ENCODE results near the gene PRPF6. TPM values are rescaled to one million over a fixed set of nuclear protein-coding genes. Genes with fewer than 3 reads are reported as not detected.

PRPF6 gene
- total RNA-seq, 4 donors from 2014 or later = 34.1 to 57.4 (median 45.8) TPM

DNA sequence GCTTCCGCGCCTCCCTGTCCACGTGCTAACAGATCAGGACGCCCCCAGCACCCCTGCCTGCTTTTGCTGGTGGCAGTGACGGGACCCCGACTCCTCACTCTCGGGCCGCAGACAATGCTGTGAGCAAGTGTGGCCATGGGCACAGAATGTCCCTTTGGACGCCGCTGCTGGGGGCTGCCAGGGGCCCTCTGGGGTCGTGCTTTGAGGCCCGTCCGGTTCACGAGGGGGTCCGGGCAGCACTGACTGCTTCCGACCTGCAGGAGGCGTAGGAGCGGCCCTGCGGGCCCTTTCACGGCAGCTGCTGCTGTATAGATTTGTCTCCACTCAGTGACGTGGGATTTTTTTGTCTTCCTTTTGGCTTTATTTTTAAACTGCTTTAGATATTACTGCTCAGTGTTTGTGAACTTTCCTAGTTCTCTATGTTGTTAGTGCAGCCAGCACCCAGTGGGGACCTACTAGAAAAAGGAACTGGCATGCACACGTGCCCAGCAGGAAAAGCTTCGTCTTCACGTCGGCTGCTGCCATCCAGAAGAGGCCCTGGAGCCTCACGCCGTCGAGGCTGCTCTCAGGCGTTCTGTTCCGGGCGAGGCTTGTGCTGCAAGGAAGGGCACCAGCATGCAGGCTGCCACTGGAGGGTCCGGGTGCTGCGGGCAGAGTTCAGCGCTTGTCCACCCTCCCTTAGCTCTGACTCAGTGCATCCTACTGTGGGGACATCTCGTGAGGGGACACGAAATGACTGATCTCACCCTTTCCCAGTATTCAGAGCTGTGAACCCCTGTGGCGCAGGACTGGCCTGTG, 46.5 kb upstream of the PRPF6 start:
- TF ChIP-seq, protein P1, sequence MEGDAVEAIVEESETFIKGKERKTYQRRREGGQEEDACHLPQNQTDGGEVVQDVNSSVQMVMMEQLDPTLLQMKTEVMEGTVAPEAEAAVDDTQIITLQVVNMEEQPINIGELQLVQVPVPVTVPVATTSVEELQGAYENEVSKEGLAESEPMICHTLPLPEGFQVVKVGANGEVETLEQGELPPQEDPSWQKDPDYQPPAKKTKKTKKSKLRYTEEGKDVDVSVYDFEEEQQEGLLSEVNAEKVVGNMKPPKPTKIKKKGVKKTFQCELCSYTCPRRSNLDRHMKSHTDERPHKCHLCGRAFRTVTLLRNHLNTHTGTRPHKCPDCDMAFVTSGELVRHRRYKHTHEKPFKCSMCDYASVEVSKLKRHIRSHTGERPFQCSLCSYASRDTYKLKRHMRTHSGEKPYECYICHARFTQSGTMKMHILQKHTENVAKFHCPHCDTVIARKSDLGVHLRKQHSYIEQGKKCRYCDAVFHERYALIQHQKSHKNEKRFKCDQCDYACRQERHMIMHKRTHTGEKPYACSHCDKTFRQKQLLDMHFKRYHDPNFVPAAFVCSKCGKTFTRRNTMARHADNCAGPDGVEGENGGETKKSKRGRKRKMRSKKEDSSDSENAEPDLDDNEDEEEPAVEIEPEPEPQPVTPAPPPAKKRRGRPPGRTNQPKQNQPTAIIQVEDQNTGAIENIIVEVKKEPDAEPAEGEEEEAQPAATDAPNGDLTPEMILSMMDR (IDR thresholded peaks at IDR 0.05) = peak in 2 of 6 experiments; percentile 13 to 30
- TF ChIP-seq POLR2A (IDR thresholded peaks at IDR 0.05) = no peak
- intact Hi-C loops (cut with DNase I) = no loop called here
- Histone ChIP-seq H3K27me3 (no peaks in the 10 kb centered on the region), H3K4me3 (no peak overlapping the region), H3K27ac (no peak overlapping the region), H3K4me1 (peaks cover 0 to 9% (median 0%) of the 10 kb centered on the region in 3 donors), H3K36me3 (peaks cover 31 to 100% (median 46%) of the 10 kb centered on the region in 3 donors), H3K9me3 (no peaks in the 10 kb centered on the region)
- no peak for DNase-seq
- WGBS, 2 donors = 69 to 83% methylated on average over 14 to 28 of the region's 37 CpGs

DNA sequence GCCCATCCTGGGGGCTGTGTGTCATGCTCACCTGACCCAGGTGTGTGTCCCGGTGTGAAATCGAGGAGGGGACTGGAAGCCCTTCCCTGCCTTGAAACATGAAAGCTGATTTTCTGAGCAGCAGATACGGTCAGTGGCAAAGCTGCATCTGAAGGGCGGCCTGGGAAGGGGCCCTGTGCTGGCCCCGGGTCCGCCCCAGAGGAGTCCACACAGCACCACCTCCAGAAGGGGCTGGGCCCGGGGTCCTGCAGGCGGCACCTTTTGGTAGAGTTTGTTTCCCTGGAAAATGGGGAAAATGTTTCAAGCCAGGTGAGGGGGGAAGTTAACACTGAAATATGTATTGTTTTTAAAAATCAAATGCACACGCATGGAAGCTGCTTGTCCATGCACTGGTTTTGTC, 45.5 kb upstream of the PRPF6 start:
- DNase-seq = no peak
- Histone ChIP-seq H3K9me3 (no peaks in the 10 kb centered on the region), H3K27ac (no peak overlapping the region), H3K4me1 (peaks cover 0 to 10% (median 0%) of the 10 kb centered on the region in 3 donors), H3K4me3 (no peak overlapping the region), H3K27me3 (no peaks in the 10 kb centered on the region), H3K36me3 (peaks cover 32 to 100% (median 43%) of the 10 kb centered on the region in 3 donors)
- intact Hi-C loops (cut with DNase I) = no loop called here
- WGBS, 2 donors = 90 to 96% methylated on average over 2 to 4 of the region's 9 CpGs
- TF ChIP-seq POLR2A (IDR thresholded peaks at IDR 0.05) = no peak
- TF ChIP-seq, protein P1 (IDR thresholded peaks at IDR 0.05) = no peak

DNA sequence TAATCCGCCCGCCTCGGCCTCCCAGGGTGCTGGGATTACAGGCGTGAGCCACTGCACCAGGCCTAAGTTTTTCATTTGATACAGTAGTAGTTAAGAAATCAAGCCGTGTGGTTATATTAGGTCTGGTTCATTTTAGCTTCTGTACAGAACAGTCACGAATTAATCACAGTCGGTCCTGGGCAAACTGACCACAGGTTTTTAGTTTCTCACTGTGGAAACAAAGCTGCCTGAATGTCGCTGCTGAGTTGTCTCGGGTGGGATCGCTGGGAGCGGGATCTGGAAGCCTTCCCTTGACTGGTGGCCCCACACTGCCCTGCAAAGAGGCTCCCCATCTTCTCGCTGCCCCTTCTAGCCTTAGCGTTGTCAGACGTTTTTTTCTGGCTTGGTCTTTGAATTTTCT, 43.3 kb upstream of the PRPF6 start:
- H3K36me3 ChIP-seq = peaks cover 18 to 94% (median 33%) of the 10 kb centered on the region in 3 donors
- H3K27ac ChIP-seq = no peak overlapping the region
- intact Hi-C loops (cut with DNase I) = no loop called here

DNA sequence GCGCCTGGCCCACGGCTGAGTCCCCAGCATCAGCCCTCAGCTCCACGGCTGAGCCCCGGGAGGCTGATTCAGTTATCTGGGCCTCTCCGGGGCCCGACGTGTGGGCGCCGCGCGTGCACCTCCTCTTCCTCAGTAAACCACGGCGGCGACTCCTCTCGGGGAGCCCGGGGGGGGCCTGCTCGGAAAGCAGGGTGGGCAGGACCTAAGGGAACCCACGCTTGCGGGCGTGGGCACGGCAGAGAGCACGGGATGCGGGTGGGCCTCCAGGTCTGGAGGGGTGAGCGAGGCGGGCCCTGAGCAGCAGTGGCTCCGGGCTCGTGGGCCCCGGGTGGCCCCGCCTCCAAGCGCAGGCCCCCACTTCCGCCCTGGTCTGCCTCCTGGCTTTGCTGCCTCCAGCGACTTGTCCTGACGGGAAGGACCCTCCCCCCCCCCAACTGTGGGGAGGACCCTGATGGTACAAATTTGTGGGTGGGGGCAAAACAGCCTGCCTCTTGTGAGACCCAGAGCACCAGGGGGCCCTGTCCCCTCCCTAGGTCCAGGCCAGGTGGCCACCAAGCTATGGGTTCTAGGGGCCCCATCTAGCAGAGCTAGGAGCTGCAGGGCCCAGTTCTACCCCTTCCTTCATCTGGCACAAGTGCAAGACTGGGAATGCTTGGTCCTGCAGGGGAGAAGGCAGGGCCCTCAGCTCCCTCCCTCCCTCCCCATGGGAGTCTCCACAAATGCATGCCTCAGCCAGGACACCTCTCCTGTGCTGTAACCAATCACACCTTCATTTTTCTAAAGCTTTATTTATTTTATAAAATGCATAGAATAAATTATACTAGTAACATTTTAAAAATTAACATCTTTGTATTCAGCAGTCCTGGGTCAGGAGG, 41.6 kb upstream of the PRPF6 start:
- intact Hi-C loops (cut with DNase I) = no loop called here
- H3K4me3 ChIP-seq = no peak overlapping the region
- H3K27ac ChIP-seq = peak overlapping the region in 3 of 4 donors; percentile 5 to 39 (median 16)
- H3K36me3 ChIP-seq = peaks cover 25 to 94% (median 38%) of the 10 kb centered on the region in 3 donors
- TF ChIP-seq POLR2A (IDR thresholded peaks at IDR 0.05) = no peak
- TF ChIP-seq, protein P1 (IDR thresholded peaks at IDR 0.05) = no peak
- H3K4me1 ChIP-seq = peaks cover 11 to 45% (median 17%) of the 10 kb centered on the region in 3 donors
- no peaks in the 10 kb centered on the region for H3K9me3 ChIP-seq
- WGBS, 2 donors = 85 to 88% methylated on average over 4 to 5 of the region's 33 CpGs
- H3K27me3 ChIP-seq = no peaks in the 10 kb centered on the region
- no peak for DNase-seq

More for the DNA sequence above, 43.3 kb upstream of the PRPF6 start:
- TF ChIP-seq, protein P1 (IDR thresholded peaks at IDR 0.05) = no peak
- no peak for TF ChIP-seq POLR2A (IDR thresholded peaks at IDR 0.05)
- Histone ChIP-seq H3K4me1 (peaks cover 4 to 28% (median 7%) of the 10 kb centered on the region in 3 donors), H3K4me3 (no peak overlapping the region), H3K27me3 (no peaks in the 10 kb centered on the region), H3K9me3 (no peaks in the 10 kb centered on the region)
- DNase-seq = no peak
- WGBS, 2 donors = 82 to 86% methylated on average over 14 of the region's 14 CpGs

Measured in esophagus squamous epithelium (tissue), 5 donors.